ENCODE measurements around the gene LMAN1L.

LMAN1L gene

GRCh38 chr15:74857082-74857655 lies 44.5 kb downstream of the LMAN1L start:
- DNase-seq (ENCODE audit: low read depth in 2 of 2), result no peak

- no peak for DNase-seq (ENCODE audit: low read depth in 2 of 2)
These were observed 45.2 kb downstream of the LMAN1L start for GRCh38 chr15:74857671-74858368.

DNA sequence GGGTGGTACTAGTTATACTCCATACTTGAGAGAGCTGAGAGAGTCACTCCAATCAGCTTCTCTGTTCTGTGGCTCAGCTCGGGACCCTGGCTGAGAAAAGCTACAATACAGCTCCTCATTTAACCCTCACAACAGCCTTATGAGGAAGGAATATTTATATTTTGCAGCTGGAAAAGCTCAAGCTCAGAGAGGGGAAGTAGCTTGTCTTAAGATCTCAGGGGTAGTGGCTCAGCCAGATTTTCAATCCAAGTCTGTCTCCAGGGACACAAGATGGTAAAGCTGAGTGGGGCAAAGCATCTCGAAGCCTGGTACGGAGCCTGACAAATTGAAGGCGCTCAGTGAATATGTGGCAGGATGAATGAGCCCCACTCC lies 45.7 kb downstream of the LMAN1L start:
- DNase-seq (ENCODE audit: low read depth in 2 of 2), result no peak

DNA sequence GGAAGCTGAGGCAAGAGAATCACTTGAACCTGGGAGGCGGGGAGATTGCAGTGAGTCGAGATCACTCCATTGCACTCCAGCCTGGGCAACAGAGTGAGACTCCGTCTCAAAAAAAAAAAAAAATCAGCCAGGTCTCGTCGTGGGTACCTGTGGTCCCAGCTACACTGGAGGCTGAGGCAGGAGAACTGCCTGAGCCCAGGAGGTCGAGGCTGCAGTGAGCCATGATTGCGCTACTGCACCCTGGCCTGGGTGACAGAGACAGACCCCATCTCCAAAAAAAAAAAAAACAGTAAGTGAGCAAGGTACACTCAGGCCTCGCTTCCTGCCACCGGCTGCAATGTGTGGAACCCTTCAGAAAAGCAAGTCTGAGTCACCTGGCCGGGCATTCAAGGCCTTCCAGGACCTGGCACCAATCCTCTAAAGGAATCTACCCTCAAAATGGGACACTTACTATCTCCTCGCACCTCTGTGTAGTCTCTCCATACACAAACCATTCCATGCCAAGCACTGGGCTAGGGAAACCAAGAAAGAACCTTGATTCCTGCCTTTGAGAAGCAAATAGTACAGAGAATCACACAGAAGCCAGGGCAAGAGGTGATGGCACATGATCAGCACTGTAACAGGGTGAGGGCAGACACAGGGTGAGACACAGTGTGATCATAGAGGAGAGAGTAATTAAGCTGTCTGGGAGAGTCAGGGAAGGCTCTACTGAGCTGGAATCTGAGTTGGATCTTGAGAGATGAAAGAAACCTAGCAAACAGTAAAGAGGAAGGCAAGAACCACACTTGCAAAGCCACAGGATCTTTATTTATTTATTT lies 50.8 kb downstream of the LMAN1L start:
- DNase-seq (ENCODE audit: low read depth in 2 of 2), result no peak

GRCh38 chr15:74864296-74864695 lies 51.7 kb downstream of the LMAN1L start:
- no peak for DNase-seq (ENCODE audit: low read depth in 2 of 2)

GRCh38 chr15:74865316-74865715 lies 52.7 kb downstream of the LMAN1L start:
- no peak for DNase-seq (ENCODE audit: low read depth in 2 of 2)

DNA sequence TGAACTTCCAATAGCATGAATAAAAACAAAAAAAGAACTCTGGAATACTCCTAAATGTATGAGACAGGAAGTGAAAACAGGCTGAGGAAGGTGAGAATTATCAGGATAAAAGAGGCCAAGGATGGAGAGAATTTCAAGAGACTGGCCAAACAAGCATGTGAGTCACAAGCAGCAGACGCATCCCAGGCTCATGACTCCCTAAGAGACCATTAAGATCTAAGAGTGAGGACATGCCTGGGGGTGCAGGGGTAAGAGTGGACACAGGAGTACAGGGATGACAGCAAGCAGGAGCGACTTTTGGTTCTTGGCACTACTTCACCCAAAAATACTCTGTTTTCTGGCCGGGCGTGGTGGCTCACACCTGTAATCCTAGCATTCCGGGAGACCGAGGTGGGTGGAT lies 53.5 kb downstream of the LMAN1L start:
- no peak for DNase-seq (ENCODE audit: low read depth in 2 of 2)

GRCh38 chr15:74867466-74868038 lies 54.9 kb downstream of the LMAN1L start:
- no peak for DNase-seq (ENCODE audit: low read depth in 2 of 2)

DNA sequence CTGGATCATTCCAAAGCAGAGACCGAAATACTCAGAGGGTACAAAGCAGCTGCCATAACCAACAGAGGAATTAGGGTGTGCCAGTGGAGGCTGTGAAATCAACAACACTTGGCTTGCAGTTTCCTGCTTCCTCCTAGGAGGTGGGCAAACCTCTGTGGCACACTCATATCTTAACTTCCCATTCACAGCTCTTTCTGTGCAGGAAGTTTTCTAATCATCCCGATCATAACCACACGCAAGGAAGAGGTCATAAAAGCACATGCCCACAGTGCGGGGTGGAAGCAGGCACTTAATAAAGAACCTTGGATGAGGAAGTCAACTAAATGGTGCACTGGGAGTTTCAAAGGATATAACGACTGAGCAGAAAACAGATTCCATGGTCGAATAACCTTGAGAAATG lies 55.4 kb downstream of the LMAN1L start:
- DNase-seq (ENCODE audit: low read depth in 2 of 2), result no peak

- DNase-seq (ENCODE audit: low read depth in 2 of 2), result no peak
These were observed 56.7 kb downstream of the LMAN1L start for GRCh38 chr15:74869372-74869725.

GRCh38 chr15:74869726-74870407 lies 57.2 kb downstream of the LMAN1L start:
- DNase-seq (ENCODE audit: low read depth in 2 of 2), result no peak

GRCh38 chr15:74870436-74871215 lies 58.0 kb downstream of the LMAN1L start:
- DNase-seq (ENCODE audit: low read depth in 2 of 2), result no peak

- DNase-seq (ENCODE audit: low read depth in 2 of 2), result no peak
These were observed 60.0 kb downstream of the LMAN1L start for GRCh38 chr15:74872702-74873035.

DNA sequence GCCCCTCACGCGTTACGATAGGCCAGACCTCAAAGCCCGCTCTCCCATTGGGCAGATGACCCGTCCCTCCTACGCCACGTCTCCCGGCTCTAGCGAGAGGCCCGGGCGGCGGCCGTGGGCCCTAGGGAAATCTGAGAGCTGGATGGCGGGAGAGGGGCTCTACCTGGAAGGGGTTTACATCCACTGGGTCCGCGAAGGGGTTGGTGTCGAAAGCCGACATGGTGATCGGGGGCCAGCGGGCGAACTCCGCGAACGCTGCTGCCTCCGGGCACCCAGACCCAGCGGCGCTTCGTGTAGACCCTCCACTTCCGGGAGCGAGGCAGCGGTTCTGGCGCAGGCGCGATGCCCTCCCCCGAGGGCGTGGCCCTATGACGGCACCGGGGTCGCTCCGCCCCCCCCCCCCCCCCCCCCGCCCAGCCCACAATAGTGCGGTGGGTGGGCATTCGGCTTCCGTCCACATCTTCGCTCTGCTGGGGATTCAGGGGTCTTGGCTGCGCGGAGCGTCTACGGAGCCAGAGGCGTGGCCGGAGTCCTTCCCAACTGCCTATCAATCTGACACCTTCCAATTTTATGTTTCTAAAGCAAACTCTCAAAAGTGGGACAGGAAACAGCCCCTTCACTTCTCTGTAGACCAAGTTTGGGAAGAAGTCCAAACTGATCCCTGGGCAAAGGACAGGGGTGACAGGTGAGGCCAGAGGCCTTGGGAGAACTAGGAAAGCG lies 60.6 kb downstream of the LMAN1L start, which contains the start of gene SCAMP2:
Gene SCAMP2 (minus strand): TSS at position 330 of the 720 bp plus-strand sequence. CDS start 110 bp downstream, at position 220.
- peak; percentile 82 to 89 for DNase-seq (ENCODE audit: low read depth in 2 of 2)

DNA sequence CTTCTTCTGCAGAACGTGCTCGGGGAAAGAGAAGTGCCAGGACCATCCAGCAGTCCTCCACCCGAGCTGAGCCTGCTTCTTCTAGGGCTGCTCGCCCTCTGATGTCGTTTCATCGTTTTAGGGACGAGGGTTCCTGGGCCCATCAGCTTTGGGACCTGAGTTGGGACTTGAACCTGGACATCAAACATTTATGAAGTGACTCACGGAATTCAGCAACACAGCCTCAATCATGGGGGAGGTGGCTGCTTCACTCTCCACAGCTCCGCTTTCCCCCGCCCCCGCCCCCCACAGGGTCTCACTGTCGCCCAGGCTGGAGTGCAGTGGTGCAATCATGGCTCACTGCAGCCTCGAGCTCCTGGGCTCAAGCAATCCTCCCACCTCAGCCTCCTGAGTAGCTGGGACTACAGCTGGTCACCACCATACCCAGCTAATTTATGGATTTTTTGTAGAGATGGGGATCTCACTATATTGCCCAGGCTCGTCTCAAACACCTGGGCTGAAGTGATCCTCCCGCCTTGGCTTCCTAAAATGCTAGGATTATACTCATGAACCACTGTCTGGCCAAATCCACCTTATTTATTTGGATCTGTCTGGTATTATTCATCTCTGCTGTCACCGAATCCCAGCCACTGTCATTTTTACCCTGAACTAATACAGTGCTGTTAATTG lies 61.3 kb downstream of the LMAN1L start:
- DNase-seq (ENCODE audit: low read depth in 2 of 2), result no peak
